Neural cell (in vitro differentiated cells): ENCODE measurements around the gene WDR55. TPM values are rescaled to one million over a fixed set of nuclear protein-coding genes. Genes with fewer than 3 reads are reported as not detected.

Experiments used
- H2AFZ ChIP-seq: fragments of 200-600, 300-800 bp; sonication (generic), shearing (Covaris generic); 2 replicates; pipeline ENCODE4 v1.6.0; 2014; ENCODE audit warnings: low read depth, mild to moderate bottlenecking, antibody characterized with exemption, low read length, moderate library complexity
- H3F3A ChIP-seq: fragments of 200-600 bp; shearing (Covaris generic); 2 replicates; pipeline ENCODE4 v1.6.1; 2016; ENCODE audit warnings: mild to moderate bottlenecking, moderate library complexity, mixed read lengths, antibody characterized with exemption, low read length; ENCODE audit not compliant: insufficient read depth, poor library complexity, severe bottlenecking
- H3K27ac ChIP-seq: fragments of 200-600, 300-800 bp; sonication (generic), shearing (Covaris generic); 2 replicates; pipeline ENCODE4 v1.5.1; 2014; ENCODE audit warnings: mild to moderate bottlenecking, low read length, moderate library complexity
- H3K27me3 ChIP-seq: fragments of 300-800, 200-600 bp; sonication (generic), shearing (Covaris generic); 2 replicates; pipeline ENCODE4 v1.6.0; 2014; ENCODE audit warnings: mild to moderate bottlenecking, low read depth, low read length, moderate library complexity; ENCODE audit not compliant: insufficient read depth
- H3K36me3 ChIP-seq: fragments of 300-800, 200-600 bp; sonication (generic), shearing (Covaris generic); 2 replicates; pipeline ENCODE4 v1.5.1; 2014; ENCODE audit warnings: mild to moderate bottlenecking, antibody characterized with exemption, low read length, moderate library complexity; ENCODE audit not compliant: insufficient read depth
- H3K4me2 ChIP-seq: fragments of 300-800, 200-600 bp; sonication (generic), shearing (Covaris generic); 2 replicates; pipeline ENCODE4 v1.6.0; 2014; ENCODE audit warnings: mild to moderate bottlenecking, low read length
- H3K4me3 ChIP-seq: fragments of 300-800, 200-600 bp; sonication (generic), shearing (Covaris generic); 2 replicates; pipeline ENCODE4 v1.5.1; 2014; ENCODE audit warnings: mild to moderate bottlenecking, low read length, moderate library complexity
- H3K79me2 ChIP-seq: fragments of 200-600 bp; shearing (Covaris generic); replicated peaks from 2 replicates; pipeline ENCODE4 v1.6.0; 2014; ENCODE audit warnings: mild to moderate bottlenecking, low read length, moderate library complexity; ENCODE audit not compliant: insufficient read depth
- H3K9ac ChIP-seq: fragments of 300-800, 200-600 bp; sonication (generic), shearing (Covaris generic); 2 replicates; pipeline ENCODE4 v1.6.1; 2016; ENCODE audit warnings: mild to moderate bottlenecking, low read length, mixed read lengths
- H3K9me2 ChIP-seq: fragments of 200-600 bp; shearing (Covaris generic); 2 replicates; pipeline ENCODE4 v1.6.1; 2016; ENCODE audit warnings: mild to moderate bottlenecking, low read length, mixed read lengths; ENCODE audit not compliant: insufficient read depth
- H3K9me3 ChIP-seq: fragments of 200-600, 300-800 bp; sonication (generic), shearing (Covaris generic); 2 replicates; pipeline ENCODE4 v1.6.1; 2016; ENCODE audit warnings: mild to moderate bottlenecking, mixed run types, low read length, moderate library complexity, mixed read lengths
- H4K20me1 ChIP-seq: fragments of 200-600 bp; shearing (Covaris generic); 2 replicates; pipeline ENCODE4 v1.6.1; 2016; ENCODE audit warnings: mild to moderate bottlenecking, mixed run types; ENCODE audit not compliant: insufficient read depth
- CTCF ChIP-seq: fragments of 450-650 bp; IDR thresholded peaks from 2 replicates; pipeline ENCODE4 v1.5.1; 2014; ENCODE audit warnings: antibody characterized with exemption, mild to moderate bottlenecking, moderate library complexity; ENCODE audit not compliant: poor library complexity, severe bottlenecking
- EP300 ChIP-seq: fragments of 450-650 bp; conservative IDR thresholded peaks from 2 replicates; pipeline ENCODE4 v1.6.1; 2014; ENCODE audit warnings: antibody characterized with exemption, mild to moderate bottlenecking, moderate library complexity; ENCODE audit not compliant: poor library complexity, severe bottlenecking
- EZH2 ChIP-seq: fragments of 200-600, 300-800 bp; shearing (Covaris generic), sonication (generic); IDR thresholded peaks from 2 replicates; pipeline ENCODE4 v1.6.1; 2014; ENCODE audit warnings: antibody characterized with exemption, low read length, borderline replicate concordance, mild to moderate bottlenecking; ENCODE audit not compliant: insufficient read depth, poor library complexity, severe bottlenecking
- MXI1 ChIP-seq: fragments of 450-650 bp; conservative IDR thresholded peaks from 2 replicates; pipeline ENCODE4 v1.6.1; 2014; ENCODE audit warnings: antibody characterized with exemption, mild to moderate bottlenecking; ENCODE audit not compliant: poor library complexity, severe bottlenecking
- POLR2AphosphoS5 ChIP-seq: IDR thresholded peaks from 2 replicates; pipeline ENCODE4 v1.6.1; 2012
- RAD21 ChIP-seq: fragments of 450-650 bp; conservative IDR thresholded peaks from 2 replicates; pipeline ENCODE4 v1.6.1; 2014; ENCODE audit warnings: antibody characterized with exemption, mild to moderate bottlenecking, moderate library complexity
- SMC3 ChIP-seq: fragments of 450-650 bp; conservative IDR thresholded peaks from 2 replicates; pipeline ENCODE4 v1.6.1; 2014; ENCODE audit warnings: antibody characterized with exemption, mild to moderate bottlenecking, moderate library complexity; ENCODE audit not compliant: poor library complexity
- TAF1 ChIP-seq: IDR thresholded peaks from 2 replicates; pipeline ENCODE4 v1.6.1; 2012; ENCODE audit warnings: low read depth
- polyA plus RNA-seq: library from polyadenylated mRNA; depleted of rRNA; stranded (reverse); fragments of >200 nt; gene quantifications from 2 replicates; pipeline ENCODE4 v1.2.3, GENCODE V29; 2014
- TF ChIP-seq, protein P1 (sequence below): IDR thresholded peaks from 2 replicates; pipeline ENCODE4 v1.6.1; 2012; ENCODE audit warnings: borderline replicate concordance

WDR55 gene
- polyA plus RNA-seq, 1 donor from 2014 or later, result 20.7 TPM

DNA sequence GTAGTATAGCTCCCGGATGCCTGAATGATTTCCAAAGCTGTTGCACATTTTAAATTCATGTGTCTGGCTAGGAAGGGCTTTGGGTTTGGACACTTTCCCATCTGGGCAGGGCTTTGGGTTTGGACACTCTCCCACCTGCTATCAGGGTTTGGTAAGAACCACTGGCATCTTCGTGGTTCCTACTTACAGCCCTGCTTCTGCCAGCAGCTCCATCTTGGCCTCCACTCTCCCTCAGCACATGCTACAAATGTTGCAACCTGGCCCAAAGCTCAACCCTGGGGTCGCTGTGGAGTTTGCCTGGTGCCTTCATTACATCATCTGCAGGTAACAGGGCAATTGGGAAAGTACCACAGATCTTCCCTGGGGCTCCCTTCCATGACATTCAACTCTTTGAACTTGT lies 22.0 kb upstream of the WDR55 start:
- H4K20me1 ChIP-seq, result no peaks in the 10 kb centered on the region
- no peak overlapping the region for H3K4me3 ChIP-seq
- TF ChIP-seq SMC3 (no peak), POLR2AphosphoS5 (no peak), EZH2 (no peak), TAF1 (no peak), RAD21 (no peak), EP300 (no peak)
- TF ChIP-seq, protein P1, sequence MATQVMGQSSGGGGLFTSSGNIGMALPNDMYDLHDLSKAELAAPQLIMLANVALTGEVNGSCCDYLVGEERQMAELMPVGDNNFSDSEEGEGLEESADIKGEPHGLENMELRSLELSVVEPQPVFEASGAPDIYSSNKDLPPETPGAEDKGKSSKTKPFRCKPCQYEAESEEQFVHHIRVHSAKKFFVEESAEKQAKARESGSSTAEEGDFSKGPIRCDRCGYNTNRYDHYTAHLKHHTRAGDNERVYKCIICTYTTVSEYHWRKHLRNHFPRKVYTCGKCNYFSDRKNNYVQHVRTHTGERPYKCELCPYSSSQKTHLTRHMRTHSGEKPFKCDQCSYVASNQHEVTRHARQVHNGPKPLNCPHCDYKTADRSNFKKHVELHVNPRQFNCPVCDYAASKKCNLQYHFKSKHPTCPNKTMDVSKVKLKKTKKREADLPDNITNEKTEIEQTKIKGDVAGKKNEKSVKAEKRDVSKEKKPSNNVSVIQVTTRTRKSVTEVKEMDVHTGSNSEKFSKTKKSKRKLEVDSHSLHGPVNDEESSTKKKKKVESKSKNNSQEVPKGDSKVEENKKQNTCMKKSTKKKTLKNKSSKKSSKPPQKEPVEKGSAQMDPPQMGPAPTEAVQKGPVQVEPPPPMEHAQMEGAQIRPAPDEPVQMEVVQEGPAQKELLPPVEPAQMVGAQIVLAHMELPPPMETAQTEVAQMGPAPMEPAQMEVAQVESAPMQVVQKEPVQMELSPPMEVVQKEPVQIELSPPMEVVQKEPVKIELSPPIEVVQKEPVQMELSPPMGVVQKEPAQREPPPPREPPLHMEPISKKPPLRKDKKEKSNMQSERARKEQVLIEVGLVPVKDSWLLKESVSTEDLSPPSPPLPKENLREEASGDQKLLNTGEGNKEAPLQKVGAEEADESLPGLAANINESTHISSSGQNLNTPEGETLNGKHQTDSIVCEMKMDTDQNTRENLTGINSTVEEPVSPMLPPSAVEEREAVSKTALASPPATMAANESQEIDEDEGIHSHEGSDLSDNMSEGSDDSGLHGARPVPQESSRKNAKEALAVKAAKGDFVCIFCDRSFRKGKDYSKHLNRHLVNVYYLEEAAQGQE, result no peak
- H3K27me3 ChIP-seq, result no peaks in the 10 kb centered on the region
- no peak overlapping the region for H3K27ac ChIP-seq
- no peaks in the 10 kb centered on the region for H3K36me3 ChIP-seq
- no peaks in the 10 kb centered on the region for H3F3A ChIP-seq
- no peaks in the 10 kb centered on the region for H3K9me2 ChIP-seq
- H2AFZ ChIP-seq, result no peak overlapping the region
- H3K9me3 ChIP-seq, result no peaks in the 10 kb centered on the region
- no peak overlapping the region for H3K9ac ChIP-seq
- H3K79me2 ChIP-seq, result peaks cover 11% of the 10 kb centered on the region
- no peak overlapping the region for H3K4me2 ChIP-seq

DNA sequence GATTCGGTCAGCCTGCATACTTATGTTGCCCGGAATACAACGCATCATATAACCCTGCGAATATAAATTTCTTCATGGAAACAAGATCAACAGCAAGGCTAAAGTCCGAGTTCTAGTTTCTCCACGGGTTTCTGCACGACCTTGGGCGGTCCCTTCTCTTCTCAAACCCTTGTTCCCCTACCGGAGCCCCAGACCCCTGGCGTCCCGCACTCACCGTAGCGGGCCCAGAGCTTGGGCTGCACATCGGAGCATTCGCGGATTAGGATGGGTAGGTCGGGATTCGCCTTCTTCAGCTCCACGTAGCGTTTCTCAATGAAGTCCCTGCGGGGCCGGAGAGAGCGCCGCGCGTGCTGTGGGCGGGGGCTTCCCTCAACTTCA lies 17.7 kb upstream of the WDR55 start:
- Histone ChIP-seq H3K4me3 (peak overlapping the region; percentile 99), H3F3A (no peaks in the 10 kb centered on the region), H3K27ac (peak overlapping the region; percentile 88), H3K9me2 (no peaks in the 10 kb centered on the region), H2AFZ (peak overlapping the region; percentile 66), H4K20me1 (no peaks in the 10 kb centered on the region), H3K9me3 (no peaks in the 10 kb centered on the region), H3K79me2 (peaks cover 20% of the 10 kb centered on the region), H3K9ac (peak overlapping the region; percentile 77), H3K36me3 (peaks cover 5% of the 10 kb centered on the region), H3K4me2 (peak overlapping the region; percentile 91), H3K27me3 (no peaks in the 10 kb centered on the region)
- TF ChIP-seq EP300 (no peak), SMC3 (no peak), RAD21 (no peak), EZH2 (no peak), MXI1 (no peak), POLR2AphosphoS5 (no peak), TAF1 (no peak), CTCF (no peak)
- TF ChIP-seq, protein P1, result no peak
